Gastroesophageal sphincter (tissue), 3 donors: ENCODE results near the gene SF3B4.
"Not testable (repeated sequence)": the region's sequence is repeated elsewhere in the genome, so short reads cannot be mapped to it uniquely, and the experiment has no call there.

Experiments used
- CTCF ChIP-seq, 4 experiments: fragments of 200-600 bp in 2 of 4; fragments of 450-650 bp in 2 of 4; sonication (generic) in 1 of 4; IDR thresholded peaks; one replicate each; pipeline ENCODE4 v1.5.1; 2017 to 2019; ENCODE audit warnings: antibody characterized with exemption in 4 of 4, mild to moderate bottlenecking in 2 of 4, moderate library complexity in 2 of 4
- EP300 ChIP-seq: sonication (generic); formaldehyde crosslinking; IDR thresholded peaks from one replicate; pipeline ENCODE4 v1.6.1; 2017; ENCODE audit warnings: antibody characterized with exemption, mild to moderate bottlenecking
- POLR2A ChIP-seq, 2 donors: fragments of 450-650 bp; IDR thresholded peaks; one replicate each; pipeline ENCODE4 v1.6.1; 2017; ENCODE audit warnings: antibody characterized with exemption in 2 of 2, mild to moderate bottlenecking in 2 of 2, moderate library complexity in 1 of 2

GRCh38 chr1:149957548-149957947 is 29.9 kb upstream of the SF3B4 start:
- TF ChIP-seq CTCF (IDR thresholded peaks at IDR 0.05); EP300; POLR2A (IDR thresholded peaks at IDR 0.05): not testable (repeated sequence)
